ENCODE results near the gene DIABLO.
"Not testable (repeated sequence)": the region's sequence is repeated elsewhere in the genome, so short reads cannot be mapped to it uniquely, and the experiment has no call there.

The DIABLO gene

GRCh38 chr12:122208073-122208820, 17.6 kb downstream of the DIABLO start:
- no peak for DNase-seq

- DNase-seq, result no peak
Observed at GRCh38 chr12:122207391-122207790, 18.5 kb downstream of the DIABLO start.

- DNase-seq, result no peak
Observed at GRCh38 chr12:122206976-122207375, 18.9 kb downstream of the DIABLO start.

GRCh38 chr12:122206111-122206881, 19.6 kb downstream of the DIABLO start:
- DNase-seq, result no peak

- DNase-seq, result no peak
Observed at GRCh38 chr12:122205053-122205925, 20.6 kb downstream of the DIABLO start.

GRCh38 chr12:122204167-122205052, 21.4 kb downstream of the DIABLO start:
- no peak for DNase-seq

GRCh38 chr12:122203301-122204166, 22.3 kb downstream of the DIABLO start, which contains the start of gene B3GNT4:
Gene B3GNT4, plus strand, starts transcription at chr12:122203709. Its CDS starts 910 bp downstream, at chr12:122204619.
- DNase-seq, result peak; percentile 57

- not testable (repeated sequence) for DNase-seq
Observed at GRCh38 chr12:122202811-122203210, 23.0 kb downstream of the DIABLO start.

GRCh38 chr12:122202017-122202416, 23.8 kb downstream of the DIABLO start:
- no peak for DNase-seq

GRCh38 chr12:122201381-122201780, 24.5 kb downstream of the DIABLO start:
- no peak for DNase-seq

- no peak for DNase-seq
Observed at GRCh38 chr12:122200541-122201175, 25.2 kb downstream of the DIABLO start.

- no peak for DNase-seq
Observed at GRCh38 chr12:122199484-122200355, 26.1 kb downstream of the DIABLO start.

GRCh38 chr12:122197612-122197966, 28.3 kb downstream of the DIABLO start:
- no peak for DNase-seq

GRCh38 chr12:122195405-122195804, 30.4 kb downstream of the DIABLO start:
- no peak for DNase-seq

- no peak for DNase-seq
Observed at GRCh38 chr12:122194804-122195203, 31.0 kb downstream of the DIABLO start.

- DNase-seq, result no peak
Observed at GRCh38 chr12:122192441-122192840, 33.4 kb downstream of the DIABLO start.

- peak; percentile 65 for DNase-seq
Observed at GRCh38 chr12:122190842-122191668, 34.8 kb downstream of the DIABLO start.

- DNase-seq, result no peak
Observed at GRCh38 chr12:122189626-122190475, 36.0 kb downstream of the DIABLO start.

All from CD4-positive, alpha-beta T cell treated with Interferon gamma for 1 hour (primary cell).